GM06990 (cell line): ENCODE data around the gene DIAPH2.

Experiments
- DNase-seq: peaks from one replicate; pipeline ENCODE4 v3.0.0-alpha.2; 2011; ENCODE audit not compliant: insufficient read length; ENCODE audit errors: extremely low read depth
- H3K27me3 ChIP-seq: replicated peaks from 2 replicates; pipeline ENCODE4 v1.6.0; 2011; ENCODE audit warnings: low read length; ENCODE audit not compliant: control insufficient read depth, insufficient read depth
- H3K36me3 ChIP-seq: 2 replicates; pipeline ENCODE4 v1.5.1; 2011; ENCODE audit warnings: low read length; ENCODE audit not compliant: control insufficient read depth, insufficient read depth
- H3K4me3 ChIP-seq: replicated peaks from 2 replicates; pipeline ENCODE4 v1.5.1; 2011; ENCODE audit warnings: low read depth, mild to moderate bottlenecking, control low read depth, low read length
- CTCF ChIP-seq: IDR thresholded peaks from 2 replicates; pipeline ENCODE4 v1.5.1; 2011; ENCODE audit warnings: low read length, control low read depth, mild to moderate bottlenecking, inconsistent platforms; ENCODE audit not compliant: insufficient read depth, poor library complexity, severe bottlenecking

DIAPH2 gene

GRCh38 chrX:97474933-97475332, 790.3 kb downstream of the DIAPH2 start:
- no peak for TF ChIP-seq CTCF
- no peak for DNase-seq
- Histone ChIP-seq H3K27me3 (no peaks in the 10 kb centered on the region), H3K4me3 (no peak overlapping the region), H3K36me3 (no peaks in the 10 kb centered on the region)

- Histone ChIP-seq H3K36me3 (no peaks in the 10 kb centered on the region), H3K4me3 (no peak overlapping the region), H3K27me3 (no peaks in the 10 kb centered on the region)
- no peak for TF ChIP-seq CTCF
- no peak for DNase-seq
Measured at GRCh38 chrX:97479106-97479890, 794.7 kb downstream of the DIAPH2 start.

- Histone ChIP-seq H3K27me3 (no peaks in the 10 kb centered on the region), H3K4me3 (no peak overlapping the region), H3K36me3 (no peaks in the 10 kb centered on the region)
- no peak for TF ChIP-seq CTCF
- no peak for DNase-seq
Measured at GRCh38 chrX:97481228-97481627, 796.6 kb downstream of the DIAPH2 start.

GRCh38 chrX:97482666-97483300, 798.1 kb downstream of the DIAPH2 start:
- DNase-seq: no peak
- no peak for TF ChIP-seq CTCF
- Histone ChIP-seq H3K4me3 (no peak overlapping the region), H3K27me3 (no peaks in the 10 kb centered on the region), H3K36me3 (no peaks in the 10 kb centered on the region)

GRCh38 chrX:97490656-97491055, 806.0 kb downstream of the DIAPH2 start:
- no peak for DNase-seq
- H3K27me3 ChIP-seq: no peaks in the 10 kb centered on the region
- TF ChIP-seq CTCF: no peak
- no peak overlapping the region for H3K4me3 ChIP-seq
- H3K36me3 ChIP-seq: no peaks in the 10 kb centered on the region
